ENCODE results near the gene FAM120A.

- TF ChIP-seq CTCF (IDR thresholded peaks at IDR 0.05) (no peak), POLR2A (IDR thresholded peaks at IDR 0.05; ENCODE audit: low read depth) (no peak)
Observed at GRCh38 chr9:93436655-93437407, 14.7 kb upstream of the FAM120A start.

Data from esophagus muscularis mucosa (tissue), 3 donors.